Stimulated activated CD4-positive, alpha-beta T cell treated with anti-CD3 and anti-CD28 coated beads, Interleukin-2, amount 100 ng/mL, for 48 hours (primary cell): ENCODE data around the gene SEC24A.
A peak's percentile ranks its signal among the peaks of the same experiment; 100 is the strongest.
"Not testable (repeated sequence)": the region's sequence is repeated elsewhere in the genome, so short reads cannot be mapped to it uniquely, and the experiment has no call there.

Experiments
- DNase-seq, 2 donors: peaks; one replicate each; pipeline ENCODE4 v3.0.0-alpha.2; 2020

Gene SEC24A

DNA sequence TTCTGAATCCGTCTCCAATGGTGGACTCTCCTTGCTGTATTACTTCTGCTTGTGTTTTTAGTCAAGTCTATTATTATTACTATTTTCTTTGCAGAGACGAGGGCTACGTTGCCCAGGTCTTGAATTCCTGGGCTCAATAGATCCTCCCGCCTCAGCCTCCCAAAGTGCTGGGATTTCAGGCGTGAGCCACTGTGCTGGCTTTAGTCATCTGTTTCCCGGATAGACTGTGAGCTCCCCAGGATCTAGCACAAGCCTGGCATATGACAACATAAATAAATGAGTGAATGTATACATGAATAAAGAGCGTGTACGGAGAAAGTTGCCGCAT is 109.6 kb downstream of the SEC24A start:
- DNase-seq = no peak

DNA sequence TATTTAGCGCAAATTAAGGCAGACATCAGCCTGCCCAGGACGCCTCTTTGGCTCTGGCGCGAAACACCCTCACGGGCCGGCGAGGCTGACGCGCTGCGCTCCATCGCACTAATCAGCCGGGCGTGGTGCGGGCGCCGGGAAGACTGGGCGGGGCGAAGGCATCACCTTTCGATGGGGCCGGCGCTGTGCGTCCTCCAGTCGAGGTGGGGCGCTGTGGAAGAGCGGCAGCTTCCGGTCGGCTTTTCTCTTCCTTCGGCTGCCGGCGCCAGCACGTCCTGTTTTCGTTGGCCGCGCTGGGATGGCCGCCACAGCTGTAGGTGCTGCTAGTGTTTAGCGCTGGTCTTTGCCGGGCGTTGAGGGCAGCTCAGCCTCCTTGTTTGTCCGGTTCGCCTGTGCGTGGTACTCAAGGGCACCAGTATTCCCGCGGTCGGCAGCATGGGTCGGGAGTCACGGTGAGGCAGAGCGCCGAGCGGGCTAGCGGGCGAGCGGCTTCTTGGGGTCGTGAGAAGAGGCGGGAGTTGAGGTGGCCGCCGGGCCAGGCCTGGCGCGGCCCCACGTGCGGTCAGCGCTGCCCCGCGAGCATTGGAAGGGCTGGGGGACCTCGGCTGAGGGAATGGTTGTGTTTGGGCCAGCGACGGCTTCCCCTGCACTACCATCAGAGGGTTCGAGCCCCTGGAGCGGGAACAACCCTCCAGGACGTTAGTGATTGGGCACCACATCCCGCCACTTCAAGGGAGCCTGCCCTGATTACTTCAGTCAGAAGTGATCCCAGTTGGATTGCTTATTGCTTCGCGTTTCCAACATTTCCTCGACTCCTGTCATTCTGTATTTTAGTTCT is 110.1 kb downstream of the SEC24A start, which contains the start of gene DDX46:
Gene DDX46, plus strand, starts transcription at position 276 of the 838 bp plus-strand sequence. Its CDS starts 160 bp downstream, at position 436.
- peak; percentile 94 to 95 for DNase-seq

DNA sequence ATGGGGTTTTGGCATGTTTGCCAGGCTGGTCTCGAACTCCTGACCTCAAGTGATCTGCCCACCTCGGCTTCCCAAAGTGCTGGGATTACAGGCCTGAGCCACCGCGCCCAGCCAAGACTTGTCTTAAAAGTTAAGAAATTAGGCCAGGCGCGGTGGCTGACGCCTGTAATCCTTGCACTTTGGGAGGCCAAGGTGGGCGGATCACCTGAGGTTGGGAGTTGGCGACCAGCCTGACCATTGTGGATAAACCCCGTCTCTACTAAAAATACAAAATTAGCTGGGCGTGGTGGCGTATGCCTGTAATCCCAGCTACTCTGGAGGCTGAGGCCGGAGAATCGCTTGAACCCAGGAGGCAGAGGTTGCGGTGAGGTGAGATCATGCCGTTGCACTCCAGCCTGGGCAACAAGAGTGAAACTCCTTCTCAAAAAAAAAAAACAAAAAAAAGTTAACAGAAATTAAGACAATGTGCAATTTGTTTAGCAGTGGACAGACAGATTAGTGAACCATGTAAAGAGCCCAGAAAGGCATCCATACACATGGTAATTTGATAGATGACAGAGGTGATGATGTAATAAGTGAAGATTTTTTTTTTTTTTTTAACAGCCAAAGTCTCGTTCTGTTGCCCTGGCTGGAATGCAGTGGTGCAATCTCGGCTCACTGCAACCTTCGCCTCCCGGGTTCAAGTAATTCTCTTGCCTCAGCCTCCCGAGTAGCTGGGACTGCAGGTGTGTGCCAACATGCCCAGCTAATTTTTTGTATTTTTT is 119.1 kb downstream of the SEC24A start:
- not testable (repeated sequence) for DNase-seq

DNA sequence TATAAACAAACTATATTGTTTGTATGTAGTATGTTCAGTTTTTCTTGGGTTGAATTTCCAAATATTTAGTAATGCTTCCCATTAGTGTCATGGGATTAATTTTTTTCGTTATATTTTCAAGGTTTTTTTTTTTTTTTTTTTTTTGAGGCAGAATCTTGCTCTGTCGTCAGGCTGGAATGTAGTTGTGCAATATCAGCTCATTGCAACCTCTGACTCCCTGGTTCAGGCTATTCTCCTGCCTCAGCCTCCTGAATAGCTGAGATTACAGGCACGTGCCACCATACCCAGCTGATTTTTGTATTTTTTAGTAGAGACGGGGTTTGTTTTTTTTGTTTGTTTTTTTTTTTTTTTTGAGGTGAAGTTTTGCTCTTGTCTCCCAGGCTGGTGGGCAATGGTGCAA is 120.6 kb downstream of the SEC24A start:
- no peak for DNase-seq

DNA sequence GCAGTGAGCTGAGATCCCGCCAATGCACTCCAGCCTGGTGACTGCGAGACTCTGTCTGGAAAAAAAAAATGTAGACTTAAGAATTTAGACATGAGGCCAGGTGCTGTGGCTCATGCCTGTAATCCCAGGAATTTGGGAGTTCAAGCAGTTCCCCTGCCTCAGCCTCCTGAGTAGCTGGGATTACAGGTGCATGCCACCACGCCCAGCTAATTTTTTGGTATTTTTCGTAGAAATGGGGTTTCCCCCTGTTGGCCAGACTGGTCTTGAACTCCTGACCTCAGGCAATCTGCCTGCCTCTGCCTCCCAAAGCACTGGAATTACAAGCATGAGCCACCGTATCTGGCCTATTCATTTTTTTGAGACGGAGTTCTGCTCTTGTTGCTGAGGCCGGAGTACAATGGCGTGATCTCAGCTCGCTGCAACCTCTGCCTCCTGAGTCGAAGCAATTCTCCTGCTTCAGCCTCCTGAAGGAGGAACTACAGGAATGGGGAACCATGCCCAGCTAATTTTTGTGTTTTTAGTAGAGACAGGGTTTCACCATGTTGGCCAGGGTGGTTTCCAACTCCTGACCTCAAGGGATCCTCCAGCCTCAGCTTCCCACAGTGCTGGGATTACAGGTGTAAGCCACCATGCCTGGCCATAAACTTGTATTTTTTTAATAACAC is 124.0 kb downstream of the SEC24A start:
- DNase-seq = no peak

DNA sequence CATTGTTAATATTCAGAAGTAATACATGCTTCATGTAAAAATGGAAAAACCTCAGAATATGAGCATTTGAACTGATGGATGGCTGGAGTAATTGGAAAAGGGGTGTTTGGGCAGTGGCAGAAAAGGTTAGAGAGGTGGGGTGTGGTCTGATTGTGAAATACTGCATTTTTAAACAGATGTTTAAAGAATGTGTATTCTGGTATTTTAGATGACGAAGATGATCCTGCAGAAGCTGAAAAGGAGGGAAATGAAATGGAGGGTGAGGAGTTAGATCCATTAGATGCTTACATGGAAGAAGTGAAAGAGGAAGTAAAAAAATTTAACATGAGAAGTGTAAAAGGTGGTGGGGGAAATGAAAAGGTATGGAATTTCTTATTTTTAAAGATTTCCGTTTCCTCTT is 128.8 kb downstream of the SEC24A start:
- DNase-seq = no peak
